Osteoblast (primary cell): Measurements from ENCODE around the gene MYOM1. TPM values are rescaled to one million over a fixed set of nuclear protein-coding genes. Genes with fewer than 3 reads are reported as not detected.

Experiments
- small RNA-seq: library from RNA; depleted of rRNA; stranded (forward); fragments of <200 nt; gene quantifications from one replicate; pipeline ENCODE3, GENCODE V24; 2012
- total RNA-seq: library from RNA; depleted of rRNA; stranded (reverse); fragments of >200 nt; gene quantifications from 2 replicates; pipeline ENCODE4 v1.2.3, GENCODE V29; 2012

Gene MYOM1
- total RNA-seq, 1 donor: 1.8 TPM

Small RNA genes lying within 50 kb of the gene (small RNA-seq; reads per million reads assigned to genes)
- not detected for gene RF00156
- gene RNU7-25P: not detected

Other genes starting within 250 kb of the MYOM1 start
- gene LPIN2, start 206.8 kb downstream of the MYOM1 start, total RNA-seq: 47.7 and 48.1 TPM in 2 replicates
- gene MYL12A, start 27.8 kb upstream of the MYOM1 start, total RNA-seq: 572 and 626 TPM in 2 replicates
- gene MYL12B, start 42.2 kb upstream of the MYOM1 start, total RNA-seq: 278 and 283 TPM in 2 replicates
- 126 and 150 TPM in 2 replicates for gene TGIF1, start 230.2 kb upstream of the MYOM1 start, total RNA-seq